Measurements from ENCODE around the gene COL6A1. TPM values are rescaled to one million over a fixed set of nuclear protein-coding genes. Genes with fewer than 3 reads are reported as not detected.
A peak's percentile ranks its signal among the peaks of the same experiment; 100 is the strongest.

The COL6A1 gene
- total RNA-seq, 1 donor from 2014 or later = 12.9 TPM

DNA sequence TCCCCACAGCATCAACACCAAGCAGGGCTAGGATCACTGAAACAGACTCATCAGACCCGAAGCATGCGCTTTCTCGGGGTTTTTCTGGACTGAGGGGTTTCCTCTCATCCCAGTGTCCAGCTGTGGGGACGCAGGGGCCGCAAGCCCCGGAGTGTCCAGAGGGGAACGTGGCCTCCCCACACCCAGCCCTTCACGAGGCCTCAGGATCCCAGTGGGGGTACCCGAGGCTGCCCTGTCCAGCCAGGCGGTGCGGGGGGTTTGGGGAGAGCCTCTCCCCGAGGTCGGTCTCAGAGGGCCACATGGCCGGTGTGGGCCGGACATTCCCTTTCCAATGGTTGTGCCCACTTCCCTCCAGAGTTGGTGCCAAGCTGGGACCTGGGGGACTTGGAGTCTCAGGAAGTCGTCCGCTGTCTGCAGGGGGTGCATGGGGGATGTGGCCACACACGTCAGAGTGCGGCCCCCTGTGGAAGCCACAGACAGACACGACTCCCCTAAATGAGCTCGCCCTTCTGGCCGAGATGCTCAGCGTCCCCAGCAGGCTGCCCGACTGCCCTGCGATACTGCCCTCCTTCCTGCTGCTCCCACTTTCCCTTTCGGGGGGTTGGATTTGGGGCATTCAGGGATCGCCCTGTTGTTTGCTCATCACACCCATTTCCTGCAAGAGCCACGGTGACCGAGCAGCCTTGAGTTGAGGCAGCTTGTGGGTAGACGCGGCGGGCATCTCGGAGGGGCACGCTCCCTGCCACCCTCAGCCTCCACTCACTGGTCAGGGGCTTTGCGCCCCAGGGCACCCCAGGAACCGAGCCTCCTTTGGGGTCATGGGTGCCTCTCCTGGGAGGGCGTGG is 4.1 kb downstream of the COL6A1 start:
- Histone ChIP-seq H3K27me3 (ENCODE audit: control insufficient read depth, insufficient read depth, low read length) (peaks cover 2% of the 10 kb centered on the region), H3K4me3 (ENCODE audit: low read depth, low read length) (no peak overlapping the region), H3K36me3 (ENCODE audit: control insufficient read depth, insufficient read depth, low read length) (no peaks in the 10 kb centered on the region)
- DNase-seq (ENCODE audit: low read depth) (no peak), FAIRE-seq (no peak)
- TF ChIP-seq, protein P1, sequence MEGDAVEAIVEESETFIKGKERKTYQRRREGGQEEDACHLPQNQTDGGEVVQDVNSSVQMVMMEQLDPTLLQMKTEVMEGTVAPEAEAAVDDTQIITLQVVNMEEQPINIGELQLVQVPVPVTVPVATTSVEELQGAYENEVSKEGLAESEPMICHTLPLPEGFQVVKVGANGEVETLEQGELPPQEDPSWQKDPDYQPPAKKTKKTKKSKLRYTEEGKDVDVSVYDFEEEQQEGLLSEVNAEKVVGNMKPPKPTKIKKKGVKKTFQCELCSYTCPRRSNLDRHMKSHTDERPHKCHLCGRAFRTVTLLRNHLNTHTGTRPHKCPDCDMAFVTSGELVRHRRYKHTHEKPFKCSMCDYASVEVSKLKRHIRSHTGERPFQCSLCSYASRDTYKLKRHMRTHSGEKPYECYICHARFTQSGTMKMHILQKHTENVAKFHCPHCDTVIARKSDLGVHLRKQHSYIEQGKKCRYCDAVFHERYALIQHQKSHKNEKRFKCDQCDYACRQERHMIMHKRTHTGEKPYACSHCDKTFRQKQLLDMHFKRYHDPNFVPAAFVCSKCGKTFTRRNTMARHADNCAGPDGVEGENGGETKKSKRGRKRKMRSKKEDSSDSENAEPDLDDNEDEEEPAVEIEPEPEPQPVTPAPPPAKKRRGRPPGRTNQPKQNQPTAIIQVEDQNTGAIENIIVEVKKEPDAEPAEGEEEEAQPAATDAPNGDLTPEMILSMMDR (IDR thresholded peaks at IDR 0.05; ENCODE audit: insufficient read depth, low read length, severe bottlenecking) = no peak

DNA sequence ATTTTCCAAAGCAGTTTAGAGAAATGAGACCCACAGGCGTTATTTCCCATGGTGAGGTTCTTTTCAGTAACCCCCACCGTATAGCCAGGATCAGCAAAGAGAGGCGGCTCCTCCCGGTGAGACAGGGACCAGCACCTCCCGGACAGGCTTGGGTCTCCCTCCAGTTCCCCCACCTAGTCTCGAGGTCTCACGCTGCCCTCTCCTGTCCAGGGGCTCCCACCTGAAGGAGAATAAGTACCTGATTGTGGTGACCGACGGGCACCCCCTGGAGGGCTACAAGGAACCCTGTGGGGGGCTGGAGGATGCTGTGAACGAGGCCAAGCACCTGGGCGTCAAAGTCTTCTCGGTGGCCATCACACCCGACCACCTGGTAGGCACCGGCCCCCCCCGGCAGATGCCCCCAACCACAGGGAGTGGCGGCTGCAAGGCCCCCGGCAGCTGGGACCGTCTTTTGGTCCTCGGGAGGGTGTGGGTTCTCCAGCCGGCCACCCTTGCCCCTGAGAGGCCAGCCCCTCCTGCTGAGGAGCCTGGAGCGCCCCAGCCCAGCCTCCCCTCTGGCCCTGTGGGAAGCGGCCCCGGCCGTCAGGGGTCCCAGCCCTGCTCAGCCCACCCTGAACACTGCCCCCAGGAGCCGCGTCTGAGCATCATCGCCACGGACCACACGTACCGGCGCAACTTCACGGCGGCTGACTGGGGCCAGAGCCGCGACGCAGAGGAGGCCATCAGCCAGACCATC is 4.9 kb downstream of the COL6A1 start:
- TF ChIP-seq, protein P1 (IDR thresholded peaks at IDR 0.05; ENCODE audit: insufficient read depth, low read length, severe bottlenecking) = no peak
- no peak for DNase-seq (ENCODE audit: low read depth)

DNA sequence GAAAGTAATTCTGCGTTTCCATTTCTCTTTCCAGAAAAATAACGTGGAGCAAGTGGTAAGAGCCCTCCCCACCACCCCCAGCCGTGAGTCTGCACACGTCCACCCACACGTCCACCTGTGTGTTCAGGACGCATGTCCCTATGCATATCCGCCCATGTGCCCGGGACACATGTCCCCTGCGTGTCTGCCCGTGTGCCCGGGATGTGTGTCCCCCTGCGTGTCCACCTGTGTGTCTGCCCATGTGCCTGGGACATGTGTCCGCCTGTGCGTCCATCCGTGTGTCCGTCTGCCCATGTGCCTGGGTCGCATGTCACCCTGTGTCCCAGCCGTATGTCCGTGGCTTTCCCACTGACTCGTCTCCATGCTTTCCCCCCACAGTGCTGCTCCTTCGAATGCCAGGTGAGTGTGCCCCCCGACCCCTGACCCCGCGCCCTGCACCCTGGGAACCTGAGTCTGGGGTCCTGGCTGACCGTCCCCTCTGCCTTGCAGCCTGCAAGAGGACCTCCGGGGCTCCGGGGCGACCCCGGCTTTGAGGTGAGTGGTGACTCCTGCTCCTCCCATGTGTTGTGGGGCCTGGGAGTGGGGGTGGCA is 5.6 kb downstream of the COL6A1 start:
- Histone ChIP-seq H3K36me3 (ENCODE audit: control insufficient read depth, insufficient read depth, low read length) (no peaks in the 10 kb centered on the region), H3K27me3 (ENCODE audit: control insufficient read depth, insufficient read depth, low read length) (peaks cover 2% of the 10 kb centered on the region), H3K4me3 (ENCODE audit: low read depth, low read length) (no peak overlapping the region)
- FAIRE-seq = peak; percentile 43
- TF ChIP-seq, protein P1 (IDR thresholded peaks at IDR 0.05; ENCODE audit: insufficient read depth, low read length, severe bottlenecking) = no peak
- no peak for DNase-seq (ENCODE audit: low read depth)

More for the DNA sequence above, 4.9 kb downstream of the COL6A1 start:
- FAIRE-seq = no peak
- H3K4me3 ChIP-seq (ENCODE audit: low read depth, low read length) = no peak overlapping the region
- peaks cover 2% of the 10 kb centered on the region for H3K27me3 ChIP-seq (ENCODE audit: control insufficient read depth, insufficient read depth, low read length)
- no peaks in the 10 kb centered on the region for H3K36me3 ChIP-seq (ENCODE audit: control insufficient read depth, insufficient read depth, low read length)

DNA sequence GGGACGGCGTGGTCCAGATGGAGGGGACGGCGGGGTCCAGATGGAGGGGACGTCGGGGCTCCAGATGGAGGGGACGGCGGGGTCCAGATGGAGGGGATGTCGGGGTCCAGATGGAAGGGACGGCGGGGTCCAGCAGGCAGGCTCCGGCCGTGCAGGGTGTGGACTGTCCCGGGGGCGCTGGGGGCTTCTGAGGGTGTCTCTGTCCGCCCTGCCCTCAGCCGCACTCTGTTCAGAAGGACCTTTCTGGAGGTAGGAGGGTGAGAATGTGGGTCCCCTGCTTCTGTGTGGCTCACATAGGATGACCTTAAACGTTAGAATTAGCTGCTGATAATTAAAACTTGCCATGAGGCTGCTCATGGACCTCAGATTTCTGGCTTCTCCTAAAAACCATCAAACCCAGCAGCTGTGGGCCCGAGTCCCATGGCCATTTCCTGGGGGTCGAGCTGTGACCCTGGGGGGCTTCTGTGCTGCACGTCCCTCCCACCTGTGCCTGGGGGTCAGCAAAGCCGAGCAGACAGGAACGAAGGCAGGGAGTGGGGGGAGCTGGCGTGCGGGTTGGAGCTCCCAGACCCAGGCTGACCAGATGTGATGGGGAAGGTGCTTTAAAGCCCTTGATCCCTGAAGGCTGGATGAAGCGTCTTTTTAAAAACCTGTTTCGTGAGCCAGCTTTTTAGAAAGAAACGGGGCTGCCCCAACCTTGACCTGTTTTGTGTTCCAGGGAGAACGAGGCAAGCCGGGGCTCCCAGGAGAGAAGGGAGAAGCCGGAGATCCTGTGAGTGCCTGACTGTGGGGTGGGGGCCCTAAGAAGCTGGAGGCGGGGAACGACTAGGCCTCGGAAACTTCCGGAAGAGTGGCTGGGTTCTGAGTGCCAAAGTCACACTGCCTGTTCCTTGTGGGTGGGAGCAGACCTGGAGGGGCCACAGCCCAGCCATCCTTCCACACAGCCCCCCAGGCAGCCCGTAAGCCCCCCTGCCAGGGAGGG is 7.1 kb downstream of the COL6A1 start:
- Histone ChIP-seq H3K27me3 (ENCODE audit: control insufficient read depth, insufficient read depth, low read length) (no peaks in the 10 kb centered on the region), H3K36me3 (ENCODE audit: control insufficient read depth, insufficient read depth, low read length) (no peaks in the 10 kb centered on the region), H3K4me3 (ENCODE audit: low read depth, low read length) (no peak overlapping the region)
- no peak for FAIRE-seq
- DNase-seq (ENCODE audit: low read depth) = no peak
- TF ChIP-seq, protein P1 (IDR thresholded peaks at IDR 0.05; ENCODE audit: insufficient read depth, low read length, severe bottlenecking) = no peak

DNA sequence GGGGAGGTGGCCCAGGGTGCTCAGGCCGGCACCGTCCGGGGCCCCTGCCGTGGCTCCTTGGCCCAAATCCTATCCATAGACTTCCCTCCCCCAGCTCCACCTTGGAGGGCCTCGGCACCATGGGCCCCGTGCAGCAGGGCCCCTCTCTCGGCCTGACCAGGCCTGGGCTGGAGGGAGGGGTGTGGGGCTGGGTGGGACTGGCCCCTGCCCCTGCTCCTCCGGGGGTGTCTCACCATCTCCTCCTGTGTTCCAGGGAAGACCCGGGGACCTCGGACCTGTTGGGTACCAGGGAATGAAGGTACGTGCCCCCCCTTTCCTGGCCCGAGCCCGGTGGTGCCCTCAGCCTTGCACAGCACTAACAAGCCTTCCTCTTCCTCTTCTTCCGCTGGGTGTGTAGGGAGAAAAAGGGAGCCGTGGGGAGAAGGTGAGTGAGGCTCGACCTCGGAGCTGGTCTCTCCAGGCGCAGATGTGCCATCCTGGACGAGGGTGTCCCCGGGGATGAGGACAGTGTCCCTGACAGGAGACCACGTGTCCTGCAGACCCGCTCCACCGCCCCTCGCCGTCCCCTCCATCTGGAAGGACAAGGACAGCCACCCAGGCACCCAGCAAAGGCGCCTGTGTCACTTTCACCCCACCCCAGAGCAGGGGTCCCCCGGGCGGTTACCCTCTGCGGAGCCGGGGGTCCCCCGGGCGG is 7.9 kb downstream of the COL6A1 start:
- no peaks in the 10 kb centered on the region for H3K36me3 ChIP-seq (ENCODE audit: control insufficient read depth, insufficient read depth, low read length)
- FAIRE-seq (no peak), DNase-seq (ENCODE audit: low read depth) (no peak)
- TF ChIP-seq, protein P1 (IDR thresholded peaks at IDR 0.05; ENCODE audit: insufficient read depth, low read length, severe bottlenecking) = no peak
- no peak overlapping the region for H3K4me3 ChIP-seq (ENCODE audit: low read depth, low read length)
- no peaks in the 10 kb centered on the region for H3K27me3 ChIP-seq (ENCODE audit: control insufficient read depth, insufficient read depth, low read length)

Measured in bronchial epithelial cell (primary cell).